HEK293 (cell line): ENCODE results near the gene CACNA1S.

Source experiments
- CTCF ChIA-PET: fragments of 350-600 bp; formaldehyde crosslinking; extraction: SDS; loops from one replicate; lab custom pipeline; 2021; ENCODE audit warnings: antibody characterized with exemption; lab: Yijun Ruan, JAX
- POLR2A ChIA-PET: fragments of 300-600 bp; formaldehyde crosslinking; extraction: SDS; loops from one replicate; lab custom pipeline; 2020; ENCODE audit warnings: antibody characterized with exemption, inconsistent platforms; lab: Yijun Ruan, JAX
- H3K27ac ChIP-seq: fragments of 200-500 bp; sonication (Bioruptor generic); 2 replicates; pipeline ENCODE4 v1.5.1; 2014; ENCODE audit warnings: low read depth, low read length, control low read depth, inconsistent platforms; ENCODE audit errors: extremely low read depth
- H3K36me3 ChIP-seq, 2 experiments: fragments of 200-500 bp in 1 of 2; sonication (Bioruptor generic) in 1 of 2; 1 replicate in 1 of 2; 2 replicates in 1 of 2; pipeline ENCODE4 v1.5.1; 2014 to 2017; ENCODE audit warnings: inconsistent platforms in 2 of 2, low read length in 2 of 2; ENCODE audit not compliant: control insufficient read depth in 2 of 2, insufficient read depth in 1 of 2
- H3K4me1 ChIP-seq: fragments of 200-500 bp; sonication (Bioruptor generic); 2 replicates; pipeline ENCODE4 v1.5.1; 2014; ENCODE audit warnings: mild to moderate bottlenecking, low read length, inconsistent platforms; ENCODE audit not compliant: control insufficient read depth, insufficient read depth
- H3K4me3 ChIP-seq: 2 replicates; pipeline ENCODE4 v1.5.1; 2011; ENCODE audit warnings: low read depth, mild to moderate bottlenecking, control low read depth, low read length, moderate library complexity
- H3K9me3 ChIP-seq: fragments of 200-500 bp; sonication (Bioruptor generic); 2 replicates; pipeline ENCODE4 v1.5.1; 2014; ENCODE audit warnings: low read depth, low read length, inconsistent platforms; ENCODE audit not compliant: control insufficient read depth, insufficient read depth
- BCL11B ChIP-seq: fragments of 450-650 bp; formaldehyde crosslinking; IDR thresholded peaks from 2 replicates; pipeline ENCODE4 v1.5.1; 2016; ENCODE audit warnings: low read depth, missing biosample characterization, missing genetic modification characterization
- GLIS1 ChIP-seq: fragments of 450-650 bp; formaldehyde crosslinking; IDR thresholded peaks from 2 replicates; pipeline ENCODE4 v1.5.1; 2016; ENCODE audit warnings: missing biosample characterization, missing genetic modification characterization
- KLF7 ChIP-seq: fragments of 450-650 bp; formaldehyde crosslinking; IDR thresholded peaks from 2 replicates; pipeline ENCODE4 v1.5.1; 2016; ENCODE audit warnings: missing biosample characterization, missing genetic modification characterization, borderline replicate concordance
- KLF8 ChIP-seq: fragments of 450-650 bp; formaldehyde crosslinking; IDR thresholded peaks from 2 replicates; pipeline ENCODE4 v1.5.1; 2016; ENCODE audit warnings: missing biosample characterization, missing genetic modification characterization
- PRDM2 ChIP-seq: fragments of 450-650 bp; formaldehyde crosslinking; IDR thresholded peaks from 2 replicates; pipeline ENCODE4 v1.5.1; 2016; ENCODE audit warnings: missing biosample characterization, missing genetic modification characterization, borderline replicate concordance
- TCF7L2 ChIP-seq: IDR thresholded peaks from 2 replicates; pipeline ENCODE4 v1.6.1; 2011; ENCODE audit warnings: low read depth, mild to moderate bottlenecking, inconsistent platforms, low read length, moderate library complexity, borderline replicate concordance
- ZBTB6 ChIP-seq: fragments of 450-650 bp; formaldehyde crosslinking; IDR thresholded peaks from 2 replicates; pipeline ENCODE4 v1.5.1; 2017; ENCODE audit warnings: missing biosample characterization, missing genetic modification characterization
- ZFHX2 ChIP-seq: fragments of 450-650 bp; formaldehyde crosslinking; conservative IDR thresholded peaks from 2 replicates; pipeline ENCODE4 v1.5.1; 2016; ENCODE audit warnings: missing biosample characterization, missing genetic modification characterization
- ZNF292 ChIP-seq: fragments of 450-650 bp; formaldehyde crosslinking; IDR thresholded peaks from 2 replicates; pipeline ENCODE4 v1.5.1; 2016; ENCODE audit warnings: low read depth, missing biosample characterization, missing genetic modification characterization, borderline replicate concordance
- ZNF335 ChIP-seq: fragments of 450-650 bp; formaldehyde crosslinking; conservative IDR thresholded peaks from 2 replicates; pipeline ENCODE4 v1.5.1; 2016; ENCODE audit warnings: missing biosample characterization, missing genetic modification characterization
- ZNF341 ChIP-seq: fragments of 450-650 bp; formaldehyde crosslinking; IDR thresholded peaks from 2 replicates; pipeline ENCODE4; 2016; ENCODE audit warnings: low read depth, missing biosample characterization, missing genetic modification characterization
- ZNF37A ChIP-seq: fragments of 450-650 bp; IDR thresholded peaks from 2 replicates; pipeline ENCODE4 v1.5.1; 2018; ENCODE audit warnings: missing biosample characterization, missing genetic modification characterization
- ZNF398 ChIP-seq: fragments of 450-650 bp; formaldehyde crosslinking; IDR thresholded peaks from 2 replicates; pipeline ENCODE4 v1.5.1; 2017; ENCODE audit warnings: missing biosample characterization, missing genetic modification characterization
- ZNF423 ChIP-seq: fragments of 450-650 bp; formaldehyde crosslinking; IDR thresholded peaks from 2 replicates; pipeline ENCODE4 v1.5.1; 2016; ENCODE audit warnings: missing biosample characterization, missing genetic modification characterization
- ZNF555 ChIP-seq: fragments of 450-650 bp; formaldehyde crosslinking; conservative IDR thresholded peaks from 2 replicates; pipeline ENCODE4 v1.5.1; 2017; ENCODE audit warnings: missing biosample characterization, mild to moderate bottlenecking, missing genetic modification characterization, inconsistent platforms
- ZNF670 ChIP-seq: fragments of 450-650 bp; formaldehyde crosslinking; IDR thresholded peaks from 2 replicates; pipeline ENCODE4 v1.5.1; 2016; ENCODE audit warnings: missing biosample characterization, missing genetic modification characterization, low read depth
- ZNF692 ChIP-seq: fragments of 450-650 bp; formaldehyde crosslinking; IDR thresholded peaks from 2 replicates; pipeline ENCODE4 v1.5.1; 2016; ENCODE audit warnings: missing biosample characterization, missing genetic modification characterization
- ZNF701 ChIP-seq: fragments of 450-650 bp; formaldehyde crosslinking; IDR thresholded peaks from 2 replicates; pipeline ENCODE4 v1.5.1; 2016; ENCODE audit warnings: missing biosample characterization, missing genetic modification characterization
- ZSCAN16 ChIP-seq: fragments of 450-650 bp; formaldehyde crosslinking; IDR thresholded peaks from 2 replicates; pipeline ENCODE4 v1.5.1; 2016; ENCODE audit warnings: missing biosample characterization, missing genetic modification characterization
- ZSCAN18 ChIP-seq: fragments of 450-650 bp; formaldehyde crosslinking; IDR thresholded peaks from 2 replicates; pipeline ENCODE4 v1.5.1; 2016; ENCODE audit warnings: missing biosample characterization, missing genetic modification characterization
- ZXDB ChIP-seq: fragments of 450-650 bp; formaldehyde crosslinking; IDR thresholded peaks from 2 replicates; pipeline ENCODE4 v1.5.1; 2016; ENCODE audit warnings: missing biosample characterization, missing genetic modification characterization

CACNA1S gene

GRCh38 chr1:201016211-201016651, 96.0 kb downstream of the CACNA1S start (continued):
- TF ChIP-seq ZNF398 (tag by site-specific recombination), result peak; percentile 84
- no peak for TF ChIP-seq ZSCAN18 (tag by site-specific recombination)
- peak; percentile 69 for TF ChIP-seq GLIS1 (tag by site-specific recombination)
- no peak for TF ChIP-seq ZNF335 (tag by site-specific recombination)
- no peak for TF ChIP-seq BCL11B (tag by site-specific recombination)
- peak; percentile 90 for TF ChIP-seq ZNF423 (tag by site-specific recombination)
- no peak for TF ChIP-seq PRDM2 (tag by site-specific recombination)
- no peak for TF ChIP-seq ZNF292 (tag by site-specific recombination)
- 0 out of 2 replicates have a peak, but pooled peaks have one; percentile 45 for TF ChIP-seq ZNF692 (tag by site-specific recombination)

GRCh38 chr1:201015551-201016091, 96.6 kb downstream of the CACNA1S start:
- Histone ChIP-seq H3K4me1 (peaks cover 5% of the 10 kb centered on the region), H3K4me3 (no peak overlapping the region), H3K9me3 (no peaks in the 10 kb centered on the region), H3K27ac (no peak overlapping the region), H3K36me3 (no peaks in the 10 kb centered on the region)
- POLR2A ChIA-PET, result interaction anchor here (0.9 to 1.0 kb wide), 2 partner anchors 10 to 111 kb away, joined by 3 read pairs; partner anchors contain the start of gene ASCL5
- TF ChIP-seq ZNF37A (tag by site-specific recombination) (no peak), TCF7L2 (peak; percentile 49; the same call in 1 of the 2 replicates)
- CTCF ChIA-PET, result interaction anchor here (0.6 to 3.0 kb wide), 12 partner anchors 9 to 331 kb away, joined by 3 to 17 read pairs (median 4); no protein-coding TSS in a partner anchor

- ChIA-PET CTCF (interaction anchor here (0.6 to 3.0 kb wide), 8 partner anchors 8 to 249 kb away, joined by 3 to 17 read pairs (median 6); no protein-coding TSS in a partner anchor), POLR2A (no interaction called here)
- Histone ChIP-seq H3K27ac (no peak overlapping the region), H3K9me3 (no peaks in the 10 kb centered on the region), H3K4me1 (peaks cover 5% of the 10 kb centered on the region), H3K36me3 (no peaks in the 10 kb centered on the region), H3K4me3 (no peak overlapping the region)
- TF ChIP-seq KLF8 (tag by site-specific recombination) (no peak), ZXDB (tag by site-specific recombination) (no peak), ZNF670 (no peak), ZNF341 (tag by site-specific recombination) (no peak), ZBTB6 (tag by site-specific recombination) (no peak), ZFHX2 (tag by site-specific recombination) (no peak), ZNF555 (tag by site-specific recombination) (no peak), ZSCAN16 (tag by site-specific recombination) (no peak), KLF7 (tag by site-specific recombination) (no peak), ZNF701 (tag by site-specific recombination) (no peak), ZNF292 (tag by site-specific recombination) (no peak)
Measured at GRCh38 chr1:201014816-201015200, 97.4 kb downstream of the CACNA1S start.
